PFSK-1 (cell line): Measurements from ENCODE around the gene UTP14A.

Experiments used
- FOXP2 ChIP-seq: optimal IDR thresholded peaks from 2 replicates; pipeline ENCODE3; 2011; ENCODE audit warnings: borderline replicate concordance, control low read depth, inconsistent platforms; ENCODE audit not compliant: insufficient read depth; ENCODE audit errors: extremely low read length, extremely low read depth
- POLR2AphosphoS5 ChIP-seq: IDR thresholded peaks from 2 replicates; pipeline ENCODE4 v1.6.1; 2012; ENCODE audit warnings: low read depth, mild to moderate bottlenecking, control low read depth, low read length, moderate library complexity
- REST ChIP-seq, 2 experiments: IDR thresholded peaks; 2 replicates each; pipeline versions ENCODE4 v1.6.1 to v1.8.0; 2011 to 2012; ENCODE audit warnings: low read depth in 2 of 2, low read length in 2 of 2, control low read depth in 1 of 2, inconsistent platforms in 1 of 2, mild to moderate bottlenecking in 1 of 2, moderate library complexity in 1 of 2; ENCODE audit not compliant: insufficient read depth in 1 of 2
- SIN3A ChIP-seq: IDR thresholded peaks from 2 replicates; pipeline ENCODE4 v1.6.1; 2012; ENCODE audit warnings: mild to moderate bottlenecking, low read length, moderate library complexity, borderline replicate concordance; ENCODE audit not compliant: insufficient read depth
- TAF1 ChIP-seq: IDR thresholded peaks from 2 replicates; pipeline ENCODE4 v1.6.1; 2012; ENCODE audit warnings: low read length, control low read depth, borderline replicate concordance; ENCODE audit not compliant: insufficient read depth

UTP14A gene

GRCh38 chrX:129877401-129877800 is 28.6 kb upstream of the UTP14A start:
- TF ChIP-seq REST (IDR thresholded peaks at IDR 0.05; ENCODE audit: insufficient read depth in 1 of 2, low read depth in 2 of 2, low read length in 2 of 2) = no peak
- no peak for TF ChIP-seq SIN3A
- no peak for TF ChIP-seq POLR2AphosphoS5
- no peak for TF ChIP-seq TAF1
- no peak for TF ChIP-seq FOXP2

- TF ChIP-seq REST (IDR thresholded peaks at IDR 0.05; ENCODE audit: insufficient read depth in 1 of 2, low read depth in 2 of 2, low read length in 2 of 2) (no peak), POLR2AphosphoS5 (no peak), FOXP2 (no peak), SIN3A (no peak)
Measured at GRCh38 chrX:129900054-129900453, 5.9 kb upstream of the UTP14A start.

GRCh38 chrX:129908636-129909035 is 2.7 kb downstream of the UTP14A start:
- no peak for TF ChIP-seq REST (IDR thresholded peaks at IDR 0.05; ENCODE audit: insufficient read depth in 1 of 2, low read depth in 2 of 2, low read length in 2 of 2)
- no peak for TF ChIP-seq FOXP2
- TF ChIP-seq TAF1 = no peak
- TF ChIP-seq POLR2AphosphoS5 = no peak
- TF ChIP-seq SIN3A = no peak

GRCh38 chrX:129925305-129926092 is 19.5 kb downstream of the UTP14A start:
- TF ChIP-seq FOXP2 = no peak
- TF ChIP-seq POLR2AphosphoS5 = no peak
- TF ChIP-seq SIN3A = no peak
- TF ChIP-seq TAF1 = no peak
- TF ChIP-seq REST (IDR thresholded peaks at IDR 0.05; ENCODE audit: insufficient read depth in 1 of 2, low read depth in 2 of 2, low read length in 2 of 2) = no peak

GRCh38 chrX:129930941-129931410 is 25.0 kb downstream of the UTP14A start:
- TF ChIP-seq POLR2AphosphoS5 (no peak), REST (IDR thresholded peaks at IDR 0.05; ENCODE audit: insufficient read depth in 1 of 2, low read depth in 2 of 2, low read length in 2 of 2) (no peak), TAF1 (no peak), FOXP2 (no peak), SIN3A (no peak)
